ENCODE results near the gene SLC1A4.
"Not testable (repeated sequence)": the region's sequence is repeated elsewhere in the genome, so short reads cannot be mapped to it uniquely, and the experiment has no call there.

SLC1A4 gene

DNA sequence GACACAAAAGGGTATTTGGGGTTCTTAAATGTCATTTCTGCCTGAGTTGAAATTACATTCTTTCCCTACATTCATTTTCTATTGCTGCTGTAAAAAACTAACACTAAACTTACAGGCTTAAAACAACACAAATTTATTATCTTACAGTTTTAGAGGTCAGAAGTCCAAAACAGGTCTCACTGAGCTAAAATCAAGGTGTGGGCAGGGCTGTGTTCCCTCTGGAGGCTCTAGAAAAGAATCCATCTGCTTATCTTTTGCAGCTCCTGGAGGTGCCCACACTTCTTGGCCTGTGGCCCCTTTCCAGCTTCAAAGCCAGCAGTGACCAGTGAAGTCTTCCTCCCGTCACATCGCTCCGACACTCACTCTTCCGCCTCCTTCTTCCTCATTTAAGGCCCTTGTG, 23.2 kb upstream of the SLC1A4 start:
- DNase-seq: no peak

DNA sequence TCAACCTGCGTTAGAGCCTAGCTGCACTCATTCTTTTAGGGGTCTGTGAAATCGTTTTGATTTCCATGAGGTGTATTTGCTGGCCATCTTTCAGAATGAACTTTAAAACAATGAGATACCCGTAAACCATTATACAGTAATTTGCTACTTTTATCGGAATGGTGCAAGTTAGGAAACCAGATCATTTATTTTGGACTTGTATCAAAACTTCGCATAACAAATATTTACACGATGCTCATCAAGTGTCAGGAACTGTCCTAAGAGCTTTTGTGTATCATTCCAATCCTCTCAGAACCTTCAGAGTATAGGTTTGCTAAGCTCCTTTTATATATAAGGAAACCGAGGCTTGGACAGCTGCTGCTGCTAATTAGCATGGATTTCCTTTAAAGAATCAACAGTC, 22.4 kb upstream of the SLC1A4 start:
- DNase-seq: no peak

DNA sequence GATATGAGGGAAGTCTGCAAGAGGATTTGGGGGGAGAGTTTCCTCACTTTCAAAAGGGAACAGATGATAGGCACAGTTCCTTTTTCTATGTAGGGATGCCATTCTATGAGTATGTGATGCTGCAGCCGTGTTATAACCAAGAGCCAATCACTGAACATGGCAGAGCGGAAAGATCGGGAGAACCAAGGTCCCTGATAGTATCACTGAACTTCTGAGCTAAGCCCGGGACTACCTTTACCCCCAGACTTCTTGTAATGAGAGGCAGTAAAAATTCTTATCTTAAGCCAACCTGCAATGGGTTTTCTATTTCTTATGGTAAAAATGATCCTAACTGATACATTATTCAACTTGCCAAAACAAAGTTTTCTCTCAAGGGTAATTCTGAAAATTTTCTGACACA, 21.6 kb upstream of the SLC1A4 start:
- no peak for DNase-seq

DNA sequence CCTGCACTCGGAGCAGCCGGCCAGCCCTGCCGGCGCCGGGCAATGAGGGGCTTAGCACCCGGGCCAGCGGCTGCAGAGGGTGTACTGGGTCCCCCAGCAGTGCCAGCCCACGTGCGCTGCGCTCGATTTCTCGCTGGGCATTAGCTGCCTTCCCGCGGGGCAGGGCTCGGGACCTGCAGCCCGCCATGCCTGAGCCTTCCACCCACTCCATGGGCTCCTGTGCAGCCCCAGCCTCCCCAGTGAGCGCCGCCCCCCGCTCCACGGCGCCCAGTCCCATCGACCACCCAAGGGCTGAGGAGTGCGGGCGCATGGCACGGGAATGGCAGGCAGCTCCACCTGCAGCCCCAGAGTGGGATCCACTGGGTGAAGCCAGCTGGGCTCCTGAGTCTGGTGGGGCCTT, 20.1 kb upstream of the SLC1A4 start:
- not testable (repeated sequence) for DNase-seq

DNA sequence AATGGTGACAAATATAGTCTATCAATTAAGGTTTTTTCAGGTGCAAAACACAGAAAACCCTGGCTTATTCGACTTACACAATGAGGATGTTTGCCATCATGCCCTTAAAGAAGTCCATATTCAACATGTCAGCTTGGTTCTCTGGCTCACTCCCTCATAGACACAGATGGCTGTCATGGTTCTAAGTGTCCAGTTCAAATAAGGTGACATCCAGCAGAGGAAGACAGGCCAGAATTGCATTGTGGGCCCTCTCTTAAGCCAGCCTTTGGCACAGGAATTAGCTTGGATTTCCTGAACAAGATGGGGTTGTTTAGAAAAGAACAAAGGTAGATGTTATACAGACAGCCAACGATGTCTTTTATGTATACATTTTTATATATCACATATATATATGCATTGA, 18.7 kb upstream of the SLC1A4 start:
- DNase-seq: no peak

DNA sequence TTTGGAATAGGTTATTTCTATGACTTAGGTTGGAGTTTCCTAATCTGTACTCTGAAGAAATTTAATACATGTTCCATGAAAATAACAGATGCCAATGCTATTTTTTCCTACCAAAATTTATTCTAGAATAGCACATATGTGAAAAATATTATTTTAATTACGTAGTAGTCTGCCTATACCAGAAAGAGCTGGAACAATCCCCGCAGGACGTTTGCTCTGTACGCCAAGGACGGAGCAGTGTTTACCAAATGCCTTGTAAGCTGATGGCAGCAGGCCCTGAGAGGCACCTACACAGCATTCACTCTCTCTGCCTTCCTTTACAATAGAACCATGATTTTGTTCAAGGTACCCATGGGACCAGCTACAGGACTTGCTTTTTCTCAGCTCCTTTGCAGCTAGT, 16.8 kb upstream of the SLC1A4 start:
- DNase-seq: no peak

- DNase-seq: no peak
These were observed 16.3 kb upstream of the SLC1A4 start for GRCh38 chr2:64972876-64973275.

DNA sequence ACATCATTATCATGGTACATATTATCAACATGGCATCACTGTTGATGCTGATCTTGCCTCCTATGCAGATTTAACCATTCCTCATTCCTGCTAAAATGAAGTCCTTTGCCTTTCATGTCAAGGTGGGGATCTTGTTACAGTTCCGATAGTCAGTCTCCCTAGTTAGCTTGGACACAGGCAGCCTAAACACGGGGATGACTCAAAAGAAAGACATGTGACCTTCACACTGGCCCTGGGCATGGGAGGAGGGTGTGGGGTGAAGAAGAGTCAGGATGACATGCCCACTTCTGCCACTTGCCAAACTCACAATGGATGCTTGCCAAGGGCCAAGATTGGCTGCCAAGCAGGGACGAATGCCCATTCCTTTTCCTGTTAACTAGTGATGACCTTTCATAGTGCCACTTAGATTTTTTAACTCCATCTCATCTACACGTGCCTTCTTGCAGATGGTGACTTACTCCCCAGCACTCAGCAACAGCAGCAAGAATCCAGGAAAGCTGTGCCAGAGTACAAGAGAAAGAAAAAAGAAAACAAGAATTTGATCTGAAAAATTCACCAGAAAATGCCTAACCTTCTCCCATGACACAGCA, 13.9 kb upstream of the SLC1A4 start:
- DNase-seq: no peak

DNA sequence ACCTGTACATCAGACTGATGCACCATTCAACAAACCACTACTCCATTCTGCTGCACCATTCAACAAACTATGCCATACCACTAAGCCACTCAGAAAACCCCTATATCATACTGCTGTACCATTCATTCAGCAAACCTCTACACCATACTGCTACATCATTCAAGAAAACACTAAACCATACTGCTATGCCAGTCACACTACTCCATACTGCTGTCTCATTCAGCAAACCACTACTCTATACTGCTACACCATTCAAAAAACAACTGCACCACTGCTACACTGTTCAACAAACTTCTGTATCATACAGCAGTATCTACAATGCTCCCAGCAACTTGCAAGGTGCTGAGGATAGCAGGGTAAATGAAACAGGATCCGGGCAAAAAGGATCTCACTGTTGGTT, 12.9 kb upstream of the SLC1A4 start:
- DNase-seq: no peak

- DNase-seq: no peak
These were observed 10.5 kb upstream of the SLC1A4 start for GRCh38 chr2:64978514-64979268.

- DNase-seq: peak in 1 of 2 experiments; percentile 32
These were observed 9.5 kb upstream of the SLC1A4 start for GRCh38 chr2:64979744-64980143.

GRCh38 chr2:64980183-64980582, 9.0 kb upstream of the SLC1A4 start:
- DNase-seq: no peak

DNA sequence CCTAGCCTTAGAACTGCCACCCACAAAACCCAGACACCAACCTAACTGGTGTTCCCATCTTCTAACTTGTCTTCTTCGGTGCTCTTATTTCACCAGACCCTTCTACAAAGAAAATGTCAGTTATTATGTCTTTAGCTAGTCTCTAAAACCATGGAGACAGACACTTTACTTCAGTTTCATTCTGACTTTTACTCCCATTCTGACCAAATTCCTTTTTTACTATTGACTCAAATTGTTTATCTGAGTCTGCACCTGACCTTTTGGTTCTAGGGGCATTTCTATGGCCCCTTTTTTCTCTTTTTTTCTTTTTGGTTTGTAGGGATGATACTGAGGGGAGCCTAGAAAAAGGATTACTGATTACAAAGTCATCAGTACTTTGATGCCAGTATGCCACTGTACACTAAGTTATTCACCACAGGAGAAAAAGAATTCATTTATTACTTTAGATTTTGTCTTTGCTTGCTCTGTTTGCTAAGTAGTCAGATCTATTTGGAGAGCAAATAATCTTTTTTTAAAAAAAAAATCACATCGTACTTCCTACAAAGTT, 6.8 kb upstream of the SLC1A4 start:
- DNase-seq: no peak

GRCh38 chr2:64982932-64983331, 6.3 kb upstream of the SLC1A4 start:
- no peak for DNase-seq

DNA sequence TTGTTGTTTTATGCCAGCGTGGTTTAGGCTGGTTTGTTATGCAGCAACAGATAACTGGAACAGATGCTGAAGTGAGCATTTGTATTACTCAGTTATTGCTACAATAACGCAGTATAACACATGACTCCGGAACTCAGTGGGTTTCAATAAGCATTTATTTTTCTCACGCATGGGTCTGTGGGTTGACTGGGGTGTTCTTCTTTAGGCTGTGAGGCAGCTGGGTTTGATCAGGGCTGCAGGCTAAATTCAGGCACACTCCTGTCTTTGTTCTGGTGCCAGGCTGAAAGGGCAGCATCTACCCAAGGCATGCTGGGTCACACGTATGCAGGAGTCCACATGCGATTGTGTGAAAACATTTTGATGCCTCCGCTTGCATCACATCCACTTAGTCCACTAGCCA, 3.8 kb upstream of the SLC1A4 start:
- no peak for DNase-seq

- DNase-seq: no peak
These were observed 1.9 kb upstream of the SLC1A4 start for GRCh38 chr2:64987001-64987955.

DNA sequence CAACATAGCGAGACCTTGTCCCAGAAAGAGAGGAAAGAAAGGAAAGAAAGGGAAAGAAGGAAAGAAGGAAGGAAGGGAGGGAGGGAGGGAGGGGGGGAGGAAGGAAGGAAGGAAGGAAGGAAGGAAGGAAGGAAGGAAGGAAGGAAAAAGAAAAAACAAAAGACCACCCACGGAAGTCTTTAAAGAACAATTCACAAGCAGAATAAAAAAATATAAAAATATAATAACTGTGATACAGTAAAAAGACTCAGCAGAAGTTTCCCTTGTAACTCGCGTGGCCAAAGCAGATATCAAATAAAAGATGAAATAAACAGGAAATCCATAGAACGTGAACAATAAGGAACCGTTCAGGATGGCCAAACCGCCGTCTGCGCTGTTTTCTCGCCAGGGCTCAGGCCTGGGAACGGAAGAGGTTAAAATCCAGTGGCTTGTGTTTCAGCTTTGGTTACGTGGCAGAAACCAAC, 1.2 kb upstream of the SLC1A4 start:
- DNase-seq: no peak

DNA sequence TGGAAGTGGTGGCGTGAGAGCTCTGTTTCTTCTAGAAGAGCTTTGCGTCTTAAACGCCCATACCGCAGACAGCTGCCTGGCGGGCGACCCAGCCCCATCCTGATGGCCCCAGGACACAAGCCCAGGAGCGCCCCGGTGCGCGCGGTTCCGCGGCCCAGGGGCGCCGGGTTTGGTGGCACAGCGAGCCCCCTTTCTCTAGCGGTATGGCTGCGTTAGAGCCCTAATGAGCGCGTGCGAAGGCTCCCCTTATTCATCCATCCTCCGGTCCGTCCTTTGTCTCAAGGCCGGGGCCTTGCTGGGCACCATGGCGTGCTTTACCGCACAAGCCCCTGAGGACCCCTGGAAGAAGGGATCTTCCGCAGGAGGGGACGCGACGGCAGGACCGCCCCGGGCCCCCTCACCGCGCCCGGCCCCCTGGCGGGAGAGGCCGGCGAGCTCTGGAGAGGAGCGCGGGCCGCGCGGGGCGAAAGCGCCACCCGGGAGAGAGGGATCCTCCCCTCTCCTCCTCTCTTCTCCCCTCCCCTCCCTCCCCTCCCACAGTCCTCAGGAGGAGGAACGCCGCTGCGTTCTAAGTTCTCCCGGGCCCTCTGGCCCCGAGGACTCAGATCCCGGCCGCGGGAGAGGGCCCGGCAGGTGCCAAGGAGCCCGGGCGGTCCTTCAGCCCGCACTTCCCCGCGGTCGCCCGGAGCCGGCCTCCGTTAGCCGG, 626 bp upstream of the SLC1A4 start:
- peak; percentile 84 to 98 for DNase-seq

DNA sequence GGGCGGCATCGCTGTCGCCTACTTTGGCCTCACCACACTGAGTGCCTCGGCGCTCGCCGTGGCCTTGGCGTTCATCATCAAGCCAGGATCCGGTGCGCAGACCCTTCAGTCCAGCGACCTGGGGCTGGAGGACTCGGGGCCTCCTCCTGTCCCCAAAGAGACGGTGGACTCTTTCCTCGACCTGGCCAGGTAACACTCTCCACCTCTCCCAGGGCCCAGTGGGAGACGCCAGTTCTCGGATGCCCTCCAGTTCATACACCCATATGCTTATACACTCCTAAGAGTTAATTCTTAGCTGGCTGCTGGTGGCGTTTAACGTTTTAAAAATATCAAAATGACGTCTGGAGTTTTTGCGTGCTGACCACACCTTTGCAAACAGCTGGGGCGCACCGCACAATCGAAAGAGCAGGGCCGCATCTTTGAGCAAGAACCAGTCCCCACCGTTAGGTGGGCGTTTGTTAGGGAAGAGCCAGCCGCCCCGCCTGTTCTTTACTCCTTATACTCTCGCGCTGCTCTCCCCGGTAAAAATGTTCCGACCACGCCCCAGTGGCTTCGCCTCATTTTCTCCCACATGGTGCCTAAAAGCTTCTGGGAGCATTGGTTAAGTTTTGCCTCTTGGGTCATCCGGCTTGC, 899 bp downstream of the SLC1A4 start:
- DNase-seq: peak; percentile 25 to 32

DNA sequence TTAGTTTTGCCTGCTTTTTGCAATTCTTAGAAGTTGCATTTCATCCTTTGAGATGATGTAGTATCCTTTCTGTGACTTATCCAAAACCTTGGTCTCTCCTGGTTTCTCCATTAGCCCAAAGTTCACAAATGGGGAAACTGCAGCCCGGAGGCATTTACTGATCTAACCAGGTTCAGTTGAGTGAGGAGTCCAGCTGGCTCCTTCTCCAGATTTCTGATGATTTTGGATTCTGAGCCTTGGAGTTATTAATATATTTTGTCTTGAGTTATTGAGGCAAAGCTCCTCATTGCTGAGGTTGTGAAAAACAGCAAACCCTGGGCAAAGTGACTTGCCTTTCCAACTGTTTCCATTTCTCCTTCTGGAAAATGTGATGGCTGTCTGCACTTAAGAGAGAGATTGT, 1.7 kb downstream of the SLC1A4 start:
- no peak for DNase-seq

DNA sequence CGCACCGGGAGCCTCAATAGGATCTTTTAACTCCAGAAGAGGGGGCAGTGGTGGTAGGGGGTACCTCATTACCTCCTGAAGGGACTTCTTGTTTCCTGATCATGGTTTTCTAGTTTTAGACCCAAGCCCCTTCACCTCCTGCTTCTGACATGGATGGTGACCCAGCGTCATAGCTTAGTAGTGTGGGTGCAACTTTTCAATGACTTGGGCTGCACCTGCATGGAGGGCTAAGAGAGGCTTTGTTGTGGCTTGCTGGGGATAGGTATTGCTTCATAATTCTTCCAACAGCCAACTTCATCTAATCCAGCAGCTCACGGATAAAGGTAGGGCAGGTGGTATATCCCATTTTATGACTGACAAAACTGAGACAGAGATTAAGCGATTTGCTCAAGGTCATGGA, 3.0 kb downstream of the SLC1A4 start:
- no peak for DNase-seq

DNA sequence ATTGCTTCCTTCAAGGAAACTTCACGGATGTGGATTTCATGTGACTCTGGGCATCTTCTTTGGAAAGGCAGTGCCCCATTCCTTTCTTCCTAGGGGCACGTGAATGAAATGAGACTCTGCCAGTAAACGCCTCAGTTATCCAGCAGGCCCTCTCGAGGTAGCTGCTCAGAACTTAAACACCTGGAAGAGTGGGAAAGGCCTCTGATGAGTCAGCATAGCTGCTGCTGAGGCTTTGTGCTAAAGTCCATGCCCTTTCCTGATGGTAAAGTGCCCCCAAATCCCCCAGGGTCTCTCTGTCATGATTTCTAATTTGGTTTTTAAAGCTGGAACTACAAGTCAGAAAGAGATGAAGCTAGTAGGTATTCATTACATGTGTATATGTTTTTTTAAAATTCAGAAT, 3.8 kb downstream of the SLC1A4 start:
- DNase-seq: peak in 1 of 2 experiments; percentile 28
